Thyroid gland (tissue), 4 donors: ENCODE results near the gene DPP6. TPM values are rescaled to one million over a fixed set of nuclear protein-coding genes. Genes with fewer than 3 reads are reported as not detected.

Experiments used
- DNase-seq, 2 donors: peaks; one replicate each; pipeline ENCODE4 v3.0.0-alpha.2; 2019
- H3K27ac ChIP-seq, 3 donors: fragments of 200-600 bp; sonication (generic); 1 replicate in 2 of 3; 2 replicates in 1 of 3; pipeline ENCODE4 v1.5.1; 2016 to 2019; ENCODE audit warnings: mild to moderate bottlenecking in 1 of 3, moderate library complexity in 1 of 3
- H3K27me3 ChIP-seq: fragments of 200-600 bp; sonication (generic); one replicate; pipeline ENCODE4 v1.5.1; 2019
- H3K36me3 ChIP-seq, 2 donors: fragments of 200-600 bp; sonication (generic); one replicate each; pipeline ENCODE4 v1.5.1; 2016 to 2019
- H3K4me1 ChIP-seq, 2 donors: fragments of 200-600 bp; sonication (generic); one replicate each; pipeline ENCODE4 v1.5.1; 2017 to 2019
- H3K4me3 ChIP-seq, 3 donors: fragments of 200-600 bp; sonication (generic); replicated peaks in 1 of 3; 1 replicate in 2 of 3; 2 replicates in 1 of 3; pipeline ENCODE4 v1.5.1; 2016; ENCODE audit warnings: mild to moderate bottlenecking in 1 of 3
- H3K9me3 ChIP-seq: fragments of 200-600 bp; sonication (generic); one replicate; pipeline ENCODE4 v1.5.1; 2017
- POLR2A ChIP-seq, 2 donors: fragments of 450-650 bp; IDR thresholded peaks; one replicate each; pipeline ENCODE4 v1.6.1; 2017; ENCODE audit warnings: antibody characterized with exemption in 2 of 2, mild to moderate bottlenecking in 2 of 2, moderate library complexity in 1 of 2
- WGBS, 2 donors: methylation state at CpG; one replicate each; pipeline ENCODE4 v1.1.5; 2017; 5-methylcytosine and 5-hydroxymethylcytosine counted together
- intact Hi-C: fragments of 100-400 bp; cut with DNase I; formaldehyde crosslinking; loops from one replicate; pipeline ENCODE4 v1.15.1; 2023
- total RNA-seq, 4 donors: library from RNA; depleted of rRNA; stranded (reverse); fragments of >200 nt; gene quantifications; one replicate each; pipeline ENCODE4 v1.2.3, GENCODE V29; 2016
- TF ChIP-seq, protein P1 (sequence below), 6 experiments: fragments of 200-600 bp in 3 of 6; fragments of 450-650 bp in 3 of 6; sonication (generic) in 3 of 6; IDR thresholded peaks; one replicate each; pipeline ENCODE4 v1.5.1; 2016 to 2019; ENCODE audit warnings: antibody characterized with exemption in 6 of 6, mild to moderate bottlenecking in 2 of 6, inconsistent platforms in 1 of 6, moderate library complexity in 1 of 6

Gene DPP6
- total RNA-seq, 4 donors from 2014 or later = 50.7 to 97.7 (median 68.9) TPM

GRCh38 chr7:154868921-154869320 is 816.7 kb downstream of the DPP6 start:
- H3K27ac ChIP-seq = no peak overlapping the region
- no peaks in the 10 kb centered on the region for H3K36me3 ChIP-seq
- H3K27me3 ChIP-seq = no peaks in the 10 kb centered on the region
- no peak for DNase-seq
- no peaks in the 10 kb centered on the region for H3K9me3 ChIP-seq
- 38 to 58% methylated on average over 8 to 11 of the region's 11 CpGs for WGBS, 2 donors
- H3K4me1 ChIP-seq = no peaks in the 10 kb centered on the region
- TF ChIP-seq POLR2A (IDR thresholded peaks at IDR 0.05) = no peak
- TF ChIP-seq, protein P1, sequence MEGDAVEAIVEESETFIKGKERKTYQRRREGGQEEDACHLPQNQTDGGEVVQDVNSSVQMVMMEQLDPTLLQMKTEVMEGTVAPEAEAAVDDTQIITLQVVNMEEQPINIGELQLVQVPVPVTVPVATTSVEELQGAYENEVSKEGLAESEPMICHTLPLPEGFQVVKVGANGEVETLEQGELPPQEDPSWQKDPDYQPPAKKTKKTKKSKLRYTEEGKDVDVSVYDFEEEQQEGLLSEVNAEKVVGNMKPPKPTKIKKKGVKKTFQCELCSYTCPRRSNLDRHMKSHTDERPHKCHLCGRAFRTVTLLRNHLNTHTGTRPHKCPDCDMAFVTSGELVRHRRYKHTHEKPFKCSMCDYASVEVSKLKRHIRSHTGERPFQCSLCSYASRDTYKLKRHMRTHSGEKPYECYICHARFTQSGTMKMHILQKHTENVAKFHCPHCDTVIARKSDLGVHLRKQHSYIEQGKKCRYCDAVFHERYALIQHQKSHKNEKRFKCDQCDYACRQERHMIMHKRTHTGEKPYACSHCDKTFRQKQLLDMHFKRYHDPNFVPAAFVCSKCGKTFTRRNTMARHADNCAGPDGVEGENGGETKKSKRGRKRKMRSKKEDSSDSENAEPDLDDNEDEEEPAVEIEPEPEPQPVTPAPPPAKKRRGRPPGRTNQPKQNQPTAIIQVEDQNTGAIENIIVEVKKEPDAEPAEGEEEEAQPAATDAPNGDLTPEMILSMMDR (IDR thresholded peaks at IDR 0.05) = no peak
- no peak overlapping the region for H3K4me3 ChIP-seq
- intact Hi-C loops = no loop called here

- TF ChIP-seq, protein P1 (IDR thresholded peaks at IDR 0.05) = no peak
- TF ChIP-seq POLR2A (IDR thresholded peaks at IDR 0.05) = no peak
- intact Hi-C loops = no loop called here
- WGBS, 2 donors = 91 to 97% methylated on average over 10 of the region's 10 CpGs
Measured at GRCh38 chr7:154869436-154869835, 817.2 kb downstream of the DPP6 start.

GRCh38 chr7:154871507-154871906 is 819.3 kb downstream of the DPP6 start:
- no peaks in the 10 kb centered on the region for H3K36me3 ChIP-seq
- no peak for DNase-seq
- 81 to 89% methylated on average over 4 of the region's 4 CpGs for WGBS, 2 donors
- no peak overlapping the region for H3K4me3 ChIP-seq
- TF ChIP-seq, protein P1 (IDR thresholded peaks at IDR 0.05) = no peak
- no peak for TF ChIP-seq POLR2A (IDR thresholded peaks at IDR 0.05)
- intact Hi-C loops = no loop called here
- H3K9me3 ChIP-seq = no peaks in the 10 kb centered on the region
- no peaks in the 10 kb centered on the region for H3K27me3 ChIP-seq
- H3K4me1 ChIP-seq = no peaks in the 10 kb centered on the region
- H3K27ac ChIP-seq = no peak overlapping the region

More at GRCh38 chr7:154869436-154869835, 817.2 kb downstream of the DPP6 start:
- no peaks in the 10 kb centered on the region for H3K4me1 ChIP-seq
- H3K36me3 ChIP-seq = no peaks in the 10 kb centered on the region
- H3K27ac ChIP-seq = no peak overlapping the region
- no peak for DNase-seq
- H3K9me3 ChIP-seq = no peaks in the 10 kb centered on the region
- no peaks in the 10 kb centered on the region for H3K27me3 ChIP-seq
- H3K4me3 ChIP-seq = no peak overlapping the region

DNA sequence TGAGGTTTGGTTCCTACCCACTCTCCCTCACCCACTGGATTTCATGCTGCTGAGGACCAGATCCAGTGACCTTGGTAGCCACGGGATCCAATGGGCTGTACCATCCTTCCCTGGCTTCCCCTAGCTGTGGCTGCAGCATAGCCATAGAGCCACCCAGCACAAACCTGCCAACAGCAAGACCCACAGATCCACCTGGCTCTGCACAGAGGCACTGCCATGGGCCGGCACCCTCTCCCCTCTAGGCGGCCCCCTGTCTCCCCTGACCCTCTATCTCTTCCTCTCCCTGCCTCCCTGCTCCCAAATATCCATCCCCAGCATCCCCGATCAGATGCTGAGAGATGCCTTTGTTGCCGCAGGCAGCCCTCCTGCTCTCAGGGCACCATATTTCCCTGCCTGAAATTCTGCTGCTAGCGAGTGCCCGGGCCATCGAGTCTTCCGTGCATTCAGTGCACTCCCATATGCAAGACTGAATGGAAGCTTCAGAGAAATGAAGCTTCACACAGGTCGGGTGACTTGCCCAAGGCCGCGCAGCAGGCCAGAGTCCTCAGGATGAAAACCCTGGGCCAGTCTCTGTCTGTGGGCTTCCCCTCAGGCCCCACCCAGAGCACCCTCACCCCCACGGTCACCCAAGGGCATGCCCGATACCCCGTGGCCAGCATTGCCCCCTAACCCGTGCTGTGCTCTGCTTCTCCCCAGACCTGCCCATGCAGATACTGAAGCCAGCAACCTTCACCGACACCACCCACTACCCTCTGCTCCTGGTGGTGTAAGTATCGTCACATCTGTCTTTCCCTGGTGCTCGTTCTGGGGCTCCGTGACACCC is 819.9 kb downstream of the DPP6 start:
- 91% methylated on average over 18 to 20 of the region's 20 CpGs for WGBS, 2 donors
- intact Hi-C loops = no loop called here
- H3K27me3 ChIP-seq = no peaks in the 10 kb centered on the region
- no peaks in the 10 kb centered on the region for H3K9me3 ChIP-seq
- no peaks in the 10 kb centered on the region for H3K36me3 ChIP-seq
- DNase-seq = no peak
- no peak for TF ChIP-seq POLR2A (IDR thresholded peaks at IDR 0.05)
- TF ChIP-seq, protein P1 (IDR thresholded peaks at IDR 0.05) = no peak
- no peak overlapping the region for H3K4me3 ChIP-seq
- no peaks in the 10 kb centered on the region for H3K4me1 ChIP-seq
- H3K27ac ChIP-seq = no peak overlapping the region

- no peaks in the 10 kb centered on the region for H3K27me3 ChIP-seq
- no peaks in the 10 kb centered on the region for H3K9me3 ChIP-seq
- H3K36me3 ChIP-seq = no peaks in the 10 kb centered on the region
- TF ChIP-seq, protein P1 (IDR thresholded peaks at IDR 0.05) = no peak
- no peak for TF ChIP-seq POLR2A (IDR thresholded peaks at IDR 0.05)
- H3K27ac ChIP-seq = no peak overlapping the region
- 86 to 91% methylated on average over 15 to 18 of the region's 18 CpGs for WGBS, 2 donors
- H3K4me1 ChIP-seq = no peaks in the 10 kb centered on the region
- intact Hi-C loops = no loop called here
- no peak for DNase-seq
- H3K4me3 ChIP-seq = no peak overlapping the region
Measured at GRCh38 chr7:154872811-154873499, 820.8 kb downstream of the DPP6 start.
